Testis (tissue), 2 donors: ENCODE data around the gene EMX2.

Experiments
- CTCF ChIP-seq, 3 experiments: fragments of 450-650 bp in 2 of 3; fragments of 200-600 bp in 1 of 3; sonication (generic) in 1 of 3; IDR thresholded peaks; one replicate each; pipeline ENCODE4 v1.5.1; 2016 to 2019; ENCODE audit warnings: antibody characterized with exemption in 3 of 3, mild to moderate bottlenecking in 2 of 3, moderate library complexity in 1 of 3
- POLR2A ChIP-seq: fragments of 450-650 bp; IDR thresholded peaks from one replicate; pipeline ENCODE4 v1.6.1; 2017; ENCODE audit warnings: antibody characterized with exemption, mild to moderate bottlenecking, moderate library complexity

- TF ChIP-seq CTCF (IDR thresholded peaks at IDR 0.05) (no peak), POLR2A (no peak)
Observed at GRCh38 chr10:117552156-117552631, 9.6 kb downstream of the EMX2 start.
